Measurements from ENCODE around the gene TERT. TPM values are rescaled to one million over a fixed set of nuclear protein-coding genes. Genes with fewer than 3 reads are reported as not detected.

TERT gene
- polyA plus RNA-seq, 1 experiment: not detected

- Histone ChIP-seq H3K4me3 (ENCODE audit: low read depth, low read length) (no peak overlapping the region), H3K27ac (ENCODE audit: low read depth, low read length) (no peak overlapping the region), H3K27me3 (ENCODE audit: control insufficient read depth, insufficient read depth, low read length) (peaks cover 2% of the 10 kb centered on the region), H3K9me3 (ENCODE audit: control insufficient read depth, insufficient read depth, low read length) (peaks cover 76% of the 10 kb centered on the region)
- DNase-seq (ENCODE audit: low read depth, low spot score): no peak
- no peak for TF ChIP-seq CTCF (IDR thresholded peaks at IDR 0.05; ENCODE audit: low read depth, low read length)
- CTCF ChIA-PET: no interaction called here
- POLR2A ChIA-PET: no interaction called here
Measured at GRCh38 chr5:1282131-1282992, 12.5 kb downstream of the TERT start.

- no peak overlapping the region for H3K27ac ChIP-seq (ENCODE audit: low read depth, low read length)
- POLR2A ChIA-PET: no interaction called here
- peaks cover 2% of the 10 kb centered on the region for H3K27me3 ChIP-seq (ENCODE audit: control insufficient read depth, insufficient read depth, low read length)
- CTCF ChIA-PET: no interaction called here
- no peak overlapping the region for H3K4me3 ChIP-seq (ENCODE audit: low read depth, low read length)
- no peak for DNase-seq (ENCODE audit: low read depth, low spot score)
- no peak for TF ChIP-seq CTCF (IDR thresholded peaks at IDR 0.05; ENCODE audit: low read depth, low read length)
- H3K9me3 ChIP-seq (ENCODE audit: control insufficient read depth, insufficient read depth, low read length): peaks cover 85% of the 10 kb centered on the region
Measured at GRCh38 chr5:1281038-1281882, 13.6 kb downstream of the TERT start.

GRCh38 chr5:1280177-1281037, 14.5 kb downstream of the TERT start:
- POLR2A ChIA-PET: no interaction called here
- no peak for DNase-seq (ENCODE audit: low read depth, low spot score)

GRCh38 chr5:1279443-1280151, 15.3 kb downstream of the TERT start:
- ChIA-PET POLR2A (no interaction called here), CTCF (no interaction called here)
- H3K9me3 ChIP-seq (ENCODE audit: control insufficient read depth, insufficient read depth, low read length): peaks cover 82% of the 10 kb centered on the region
- DNase-seq (ENCODE audit: low read depth, low spot score): no peak
- no peak overlapping the region for H3K27ac ChIP-seq (ENCODE audit: low read depth, low read length)
- no peak overlapping the region for H3K4me3 ChIP-seq (ENCODE audit: low read depth, low read length)
- peaks cover 2% of the 10 kb centered on the region for H3K27me3 ChIP-seq (ENCODE audit: control insufficient read depth, insufficient read depth, low read length)
- no peak for TF ChIP-seq CTCF (IDR thresholded peaks at IDR 0.05; ENCODE audit: low read depth, low read length)

More at GRCh38 chr5:1280177-1281037, 14.5 kb downstream of the TERT start:
- peaks cover 81% of the 10 kb centered on the region for H3K9me3 ChIP-seq (ENCODE audit: control insufficient read depth, insufficient read depth, low read length)
- no peak overlapping the region for H3K4me3 ChIP-seq (ENCODE audit: low read depth, low read length)
- no peak for TF ChIP-seq CTCF (IDR thresholded peaks at IDR 0.05; ENCODE audit: low read depth, low read length)
- CTCF ChIA-PET: no interaction called here
- peaks cover 2% of the 10 kb centered on the region for H3K27me3 ChIP-seq (ENCODE audit: control insufficient read depth, insufficient read depth, low read length)
- no peak overlapping the region for H3K27ac ChIP-seq (ENCODE audit: low read depth, low read length)
